Measurements from ENCODE around the gene ZBTB7C.

ZBTB7C gene

GRCh38 chr18:48116017-48116416, 293.2 kb downstream of the ZBTB7C start:
- no peak for DNase-seq (ENCODE audit: low spot score)

GRCh38 chr18:48113691-48114090, 295.5 kb downstream of the ZBTB7C start:
- DNase-seq (ENCODE audit: low spot score) = no peak

- no peak for DNase-seq (ENCODE audit: low spot score)
Observed at GRCh38 chr18:48111587-48111986, 297.6 kb downstream of the ZBTB7C start.

- no peak for DNase-seq (ENCODE audit: low spot score)
Observed at GRCh38 chr18:48110797-48111196, 298.4 kb downstream of the ZBTB7C start.

- DNase-seq (ENCODE audit: low spot score) = no peak
Observed at GRCh38 chr18:48109961-48110493, 299.2 kb downstream of the ZBTB7C start.

GRCh38 chr18:48108136-48108535, 301.0 kb downstream of the ZBTB7C start:
- DNase-seq (ENCODE audit: low spot score) = no peak

GRCh38 chr18:48106976-48107781, 302.0 kb downstream of the ZBTB7C start:
- no peak for DNase-seq (ENCODE audit: low spot score)

- DNase-seq (ENCODE audit: low spot score) = no peak
Observed at GRCh38 chr18:48106498-48106897, 302.7 kb downstream of the ZBTB7C start.

GRCh38 chr18:48105317-48105716, 303.9 kb downstream of the ZBTB7C start:
- DNase-seq (ENCODE audit: low spot score) = no peak

GRCh38 chr18:48104705-48105104, 304.5 kb downstream of the ZBTB7C start:
- no peak for DNase-seq (ENCODE audit: low spot score)

- no peak for DNase-seq (ENCODE audit: low spot score)
Observed at GRCh38 chr18:48100651-48101165, 308.5 kb downstream of the ZBTB7C start.

GRCh38 chr18:48100165-48100575, 309.0 kb downstream of the ZBTB7C start:
- DNase-seq (ENCODE audit: low spot score) = no peak

GRCh38 chr18:48099481-48100164, 309.6 kb downstream of the ZBTB7C start:
- DNase-seq (ENCODE audit: low spot score) = no peak

- DNase-seq (ENCODE audit: low spot score) = no peak
Observed at GRCh38 chr18:48098538-48098937, 310.6 kb downstream of the ZBTB7C start.

- DNase-seq (ENCODE audit: low spot score) = no peak
Observed at GRCh38 chr18:48098007-48098406, 311.2 kb downstream of the ZBTB7C start.

- no peak for DNase-seq (ENCODE audit: low spot score)
Observed at GRCh38 chr18:48095726-48096125, 313.5 kb downstream of the ZBTB7C start.

- DNase-seq (ENCODE audit: low spot score) = no peak
Observed at GRCh38 chr18:48093104-48093503, 316.1 kb downstream of the ZBTB7C start.

- no peak for DNase-seq (ENCODE audit: low spot score)
Observed at GRCh38 chr18:48091869-48092497, 317.2 kb downstream of the ZBTB7C start.

- DNase-seq (ENCODE audit: low spot score) = no peak
Observed at GRCh38 chr18:48090702-48091101, 318.5 kb downstream of the ZBTB7C start.

GRCh38 chr18:48090021-48090420, 319.2 kb downstream of the ZBTB7C start:
- DNase-seq (ENCODE audit: low spot score) = no peak

GRCh38 chr18:48085781-48086487, 323.2 kb downstream of the ZBTB7C start:
- DNase-seq (ENCODE audit: low spot score) = no peak

GRCh38 chr18:48084858-48085257, 324.3 kb downstream of the ZBTB7C start:
- no peak for DNase-seq (ENCODE audit: low spot score)

All from globus pallidus (tissue), 1 donor.